H9 (cell line): ENCODE data around the gene PRRX2. TPM values are rescaled to one million over a fixed set of nuclear protein-coding genes. Genes with fewer than 3 reads are reported as not detected.

Experiments used
- DNase-seq: peaks from one replicate; pipeline ENCODE4 v3.0.0-alpha.2; 2017
- H2AFZ ChIP-seq: one replicate; pipeline ENCODE4 v1.6.1; 2013; ENCODE audit warnings: mild to moderate bottlenecking, low read length, control low read depth, moderate library complexity
- H2AK5ac ChIP-seq: 2 replicates; pipeline ENCODE4 v1.6.1; 2013; ENCODE audit warnings: low read length, control low read depth, mixed read lengths; ENCODE audit not compliant: insufficient read length
- H2BK120ac ChIP-seq: one replicate; pipeline ENCODE4 v1.6.1; 2013; ENCODE audit warnings: low read depth, mild to moderate bottlenecking, low read length, control low read depth, inconsistent platforms; ENCODE audit not compliant: poor library complexity, severe bottlenecking
- H2BK12ac ChIP-seq: 2 replicates; pipeline ENCODE4 v1.6.1; 2013; ENCODE audit warnings: low read length, control low read depth, mixed read lengths, low read depth; ENCODE audit not compliant: insufficient read length
- H2BK15ac ChIP-seq: 2 replicates; pipeline ENCODE4 v1.6.1; 2013; ENCODE audit warnings: low read depth, low read length, control low read depth
- H2BK20ac ChIP-seq: one replicate; pipeline ENCODE4 v1.6.1; 2013; ENCODE audit warnings: low read depth, mild to moderate bottlenecking, low read length, control low read depth, inconsistent platforms; ENCODE audit not compliant: poor library complexity, severe bottlenecking
- H2BK5ac ChIP-seq: 2 replicates; pipeline ENCODE4 v1.6.1; 2013; ENCODE audit warnings: low read length, control low read depth, mixed read lengths; ENCODE audit not compliant: insufficient read length
- H3K14ac ChIP-seq: 2 replicates; pipeline ENCODE4 v1.6.1; 2013; ENCODE audit warnings: low read length, control low read depth; ENCODE audit not compliant: insufficient read depth
- H3K18ac ChIP-seq: 2 replicates; pipeline ENCODE4 v1.6.1; 2013; ENCODE audit warnings: low read depth, mild to moderate bottlenecking, mixed read lengths, low read length, control low read depth; ENCODE audit not compliant: insufficient read length
- H3K23ac ChIP-seq: 2 replicates; pipeline ENCODE4 v1.6.1; 2013; ENCODE audit warnings: low read length, control low read depth, mixed read lengths, low read depth; ENCODE audit not compliant: insufficient read length
- H3K23me2 ChIP-seq: 2 replicates; pipeline ENCODE4 v1.6.1; 2013; ENCODE audit warnings: low read depth, mild to moderate bottlenecking, mixed read lengths, low read length, control low read depth; ENCODE audit not compliant: insufficient read length, poor library complexity, severe bottlenecking
- H3K27ac ChIP-seq: 2 replicates; pipeline ENCODE4 v1.5.1; 2013; ENCODE audit warnings: low read length, control low read depth, mixed read lengths, low read depth; ENCODE audit not compliant: insufficient read length
- H3K27me3 ChIP-seq: 2 replicates; pipeline ENCODE4 v1.6.1; 2013; ENCODE audit warnings: low read length, control low read depth, inconsistent platforms; ENCODE audit not compliant: insufficient read depth
- H3K4ac ChIP-seq: 2 replicates; pipeline ENCODE4 v1.6.1; 2013; ENCODE audit warnings: low read depth, mild to moderate bottlenecking, control low read depth, inconsistent platforms, low read length, moderate library complexity
- H3K4me1 ChIP-seq: 2 replicates; pipeline ENCODE4 v1.6.1; 2013; ENCODE audit warnings: low read length, control low read depth, inconsistent platforms; ENCODE audit not compliant: insufficient read depth
- H3K4me2 ChIP-seq: 2 replicates; pipeline ENCODE4 v1.6.1; 2013; ENCODE audit warnings: low read length, control low read depth, mixed read lengths; ENCODE audit not compliant: insufficient read length, insufficient read depth
- H3K56ac ChIP-seq: 2 replicates; pipeline ENCODE4 v1.6.1; 2013; ENCODE audit warnings: low read depth, mild to moderate bottlenecking, mixed read lengths, low read length, control low read depth; ENCODE audit not compliant: insufficient read length
- H3K79me1 ChIP-seq: 2 replicates; pipeline ENCODE4 v1.6.1; 2013; ENCODE audit warnings: low read depth, mild to moderate bottlenecking, moderate library complexity, low read length, control low read depth, inconsistent platforms; ENCODE audit not compliant: insufficient read depth, poor library complexity, severe bottlenecking
- H3K79me2 ChIP-seq: 2 replicates; pipeline ENCODE4 v1.6.1; 2013; ENCODE audit warnings: low read length, control low read depth, inconsistent platforms; ENCODE audit not compliant: insufficient read depth
- H3K9ac ChIP-seq: 2 replicates; pipeline ENCODE4 v1.6.1; 2013; ENCODE audit warnings: low read length, control low read depth, mixed read lengths; ENCODE audit not compliant: insufficient read length; ENCODE audit errors: extremely low read depth
- H3K9me3 ChIP-seq: one replicate; pipeline ENCODE4 v1.6.1; 2013; ENCODE audit warnings: low read depth, low read length, inconsistent platforms; ENCODE audit not compliant: control insufficient read depth
- H3T11ph ChIP-seq: one replicate; pipeline ENCODE4 v1.6.1; 2013; ENCODE audit warnings: mild to moderate bottlenecking, low read length, control low read depth, inconsistent platforms
- H4K20me1 ChIP-seq: one replicate; pipeline ENCODE4 v1.6.1; 2013; ENCODE audit not compliant: control insufficient read depth, insufficient read length, insufficient read depth
- H4K5ac ChIP-seq: 2 replicates; pipeline ENCODE4 v1.6.1; 2013; ENCODE audit warnings: low read depth, mild to moderate bottlenecking, mixed read lengths, low read length, control low read depth; ENCODE audit not compliant: insufficient read length
- H4K8ac ChIP-seq: replicated peaks from 2 replicates; pipeline ENCODE4 v1.6.1; 2013; ENCODE audit warnings: low read length, control low read depth, mixed read lengths, low read depth; ENCODE audit not compliant: insufficient read length
- H4K91ac ChIP-seq: 2 replicates; pipeline ENCODE4 v1.6.1; 2013; ENCODE audit warnings: low read depth, mild to moderate bottlenecking, moderate library complexity, mixed read lengths, low read length, control low read depth; ENCODE audit not compliant: insufficient read length
- H3K27ac Mint-ChIP-seq, 3 experiments: 2 replicates in 2 of 3; 3 replicates in 1 of 3; pipeline ENCODE4 v1.8.0; 2020 to 2021; ENCODE audit warnings: mixed read lengths in 3 of 3, mild to moderate bottlenecking in 1 of 3, moderate library complexity in 1 of 3
- H3K27me3 Mint-ChIP-seq: 2 replicates; pipeline ENCODE4 v1.8.0; 2021; ENCODE audit warnings: low read depth, mild to moderate bottlenecking, moderate library complexity, mixed read lengths
- H3K36me3 Mint-ChIP-seq, 3 experiments: 2 replicates in 2 of 3; 3 replicates in 1 of 3; pipeline ENCODE4 v1.8.0; 2020 to 2021; ENCODE audit warnings: low read depth in 3 of 3, mixed read lengths in 3 of 3; ENCODE audit not compliant: insufficient read depth in 1 of 3
- H3K4me1 Mint-ChIP-seq, 2 experiments: 2 replicates each; pipeline ENCODE4 v1.8.0; 2020; ENCODE audit warnings: mixed read lengths in 2 of 2
- H3K4me3 Mint-ChIP-seq, 2 experiments: 2 replicates in 1 of 2; 3 replicates in 1 of 2; pipeline ENCODE4 v1.8.0; 2020 to 2021; ENCODE audit warnings: mild to moderate bottlenecking in 2 of 2, mixed read lengths in 2 of 2, moderate library complexity in 1 of 2
- H3K9me3 Mint-ChIP-seq, 2 experiments: 2 replicates in 1 of 2; 3 replicates in 1 of 2; pipeline ENCODE4 v1.8.0; 2020; ENCODE audit warnings: mild to moderate bottlenecking in 2 of 2, mixed read lengths in 2 of 2, moderate library complexity in 1 of 2
- CTCF ChIP-seq: fragments of 200-600 bp; sonication (generic); conservative IDR thresholded peaks from 3 replicates; pipeline ENCODE4 v1.8.0; 2021; ENCODE audit warnings: antibody characterized with exemption, mild to moderate bottlenecking
- WGBS: extraction: QIAGEN DNeasy Blood & Tissue Kit; methylation state at CpG from one replicate; pipeline ENCODE4 v1.1.7; 2013; ENCODE audit warnings: missing lambda C conversion rate, low lambda C conversion rate, mixed read lengths; ENCODE audit not compliant: insufficient read length; ENCODE audit errors: extremely low coverage; 5-methylcytosine and 5-hydroxymethylcytosine counted together
- total RNA-seq: library from RNA; stranded (reverse); gene quantifications from 2 replicates; pipeline ENCODE4 v1.2.1, GENCODE V29; 2021

PRRX2 gene
- total RNA-seq, 1 experiment from 2014 or later: 3.9 TPM

- no peak overlapping the region for H2AFZ ChIP-seq
- H3K4ac ChIP-seq: no peak overlapping the region
- no peaks in the 10 kb centered on the region for H3K36me3 Mint-ChIP-seq
- no peak overlapping the region for H3K23ac ChIP-seq
- H3K9me3 ChIP-seq: no peaks in the 10 kb centered on the region
- H3K79me2 ChIP-seq: no peaks in the 10 kb centered on the region
- H4K20me1 ChIP-seq: peaks cover 4% of the 10 kb centered on the region
- H3K56ac ChIP-seq: no peak overlapping the region
- no peak overlapping the region for H3K18ac ChIP-seq
- H3K4me2 ChIP-seq: no peak overlapping the region
- no peaks in the 10 kb centered on the region for H3K9me3 Mint-ChIP-seq
- no peak overlapping the region for H3K4me3 Mint-ChIP-seq
- H4K8ac ChIP-seq: no peak overlapping the region
- no peak overlapping the region for H2BK12ac ChIP-seq
- no peak for TF ChIP-seq CTCF
- no peaks in the 10 kb centered on the region for H3K23me2 ChIP-seq
- H3K27ac Mint-ChIP-seq: no peak overlapping the region
- no peaks in the 10 kb centered on the region for H3K4me1 ChIP-seq
- H2BK120ac ChIP-seq: no peak overlapping the region
- no peak overlapping the region for H2AK5ac ChIP-seq
- WGBS: no CpG with 5 or more reads among the region's 5 CpGs
- H3K27me3 Mint-ChIP-seq: peaks cover 2% of the 10 kb centered on the region
- H4K5ac ChIP-seq: no peak overlapping the region
- no peaks in the 10 kb centered on the region for H3K79me1 ChIP-seq
- H3K14ac ChIP-seq: no peak overlapping the region
- no peak overlapping the region for H2BK20ac ChIP-seq
- H3T11ph ChIP-seq: no peak overlapping the region
- H2BK15ac ChIP-seq: no peak overlapping the region
- peaks cover 2 to 5% of the 10 kb centered on the region in 2 experiments; a peak in 2 of 4 replicates for H3K4me1 Mint-ChIP-seq
- no peaks in the 10 kb centered on the region for H3K27me3 ChIP-seq
- no peak for DNase-seq
- no peak overlapping the region for H4K91ac ChIP-seq
- H3K9ac ChIP-seq: no peak overlapping the region
- no peak overlapping the region for H2BK5ac ChIP-seq
- H3K27ac ChIP-seq: no peak overlapping the region
These were observed 53.2 kb downstream of the PRRX2 start for GRCh38 chr9:129718647-129719046.
